ENCODE measurements around the gene RNF224. TPM values are rescaled to one million over a fixed set of nuclear protein-coding genes. Genes with fewer than 3 reads are reported as not detected.

Gene RNF224
- total and polyA plus RNA-seq, 5 donors from 2014 or later, result not detected

DNA sequence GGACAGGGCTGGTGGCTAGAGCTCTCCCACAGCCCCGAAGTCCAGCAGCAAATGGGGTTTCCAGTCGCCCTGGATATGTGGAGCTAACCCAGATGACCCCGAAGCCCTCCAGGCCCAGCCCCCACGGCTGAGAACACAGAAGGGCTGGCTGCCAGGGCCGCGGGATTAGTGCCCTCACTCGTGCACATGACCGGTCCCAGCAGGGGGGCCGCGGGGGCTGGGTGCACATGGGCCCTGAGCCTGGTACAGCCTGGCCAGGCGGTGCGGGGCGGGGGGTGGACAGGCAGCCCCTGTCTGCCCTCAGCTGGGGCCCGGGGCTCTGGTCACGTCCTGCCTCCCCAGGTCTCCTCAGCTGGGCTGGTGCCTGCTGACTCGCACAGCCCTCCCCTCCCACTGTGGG is 32.9 kb upstream of the RNF224 start:
- Histone ChIP-seq H3K36me3 (ENCODE audit: control insufficient read depth, insufficient read depth, low read length) (peaks cover 4% of the 10 kb centered on the region), H3K4me3 (ENCODE audit: low read depth, low read length) (no peak overlapping the region), H3K9me3 (ENCODE audit: control insufficient read depth in 2 of 2, low read length in 2 of 2) (no peaks in the 10 kb centered on the region), H3K4me1 (ENCODE audit: control insufficient read depth, insufficient read depth, low read length, poor library complexity, severe bottlenecking) (peaks cover 13% of the 10 kb centered on the region), H3K27me3 (ENCODE audit: control insufficient read depth, insufficient read depth, low read length) (no peaks in the 10 kb centered on the region), H3K27ac (ENCODE audit: insufficient read depth, low read length, poor library complexity, severe bottlenecking) (no peak overlapping the region)
- Mint-ChIP-seq H3K9me3 (no peaks in the 10 kb centered on the region), H3K27me3 (no peaks in the 10 kb centered on the region), H3K27ac (no peak overlapping the region), H3K36me3 (no peaks in the 10 kb centered on the region), H3K4me1 (peaks cover 0 to 14% (median 0%) of the 10 kb centered on the region in 4 donors), H3K4me3 (no peak overlapping the region)
- ATAC-seq (ENCODE audit: low read depth in 2 of 2) (no peak), DNase-seq (no peak)

DNA sequence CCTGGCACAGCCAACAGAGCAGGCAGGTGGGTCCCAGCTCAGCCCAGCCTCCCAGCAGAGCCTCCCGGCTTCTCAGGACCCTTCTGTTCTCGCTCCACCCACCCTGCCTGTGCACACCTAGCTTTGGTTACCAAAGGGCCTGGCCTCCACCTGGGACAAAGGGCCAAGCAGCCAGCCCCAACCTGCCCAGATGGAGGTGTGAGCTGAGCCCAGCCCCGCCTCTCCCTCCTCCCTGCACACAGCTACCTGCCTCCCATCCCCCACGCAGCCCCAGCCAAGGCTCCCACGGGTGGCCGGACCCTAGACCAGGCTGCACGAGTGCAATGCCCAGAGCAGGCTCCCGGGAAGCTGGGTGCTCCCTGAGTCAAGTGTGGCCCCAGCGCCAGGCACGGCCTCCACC is 32.4 kb upstream of the RNF224 start:
- Mint-ChIP-seq H3K27ac (no peak overlapping the region), H3K27me3 (no peaks in the 10 kb centered on the region), H3K4me3 (no peak overlapping the region), H3K9me3 (no peaks in the 10 kb centered on the region), H3K4me1 (peaks cover 0 to 13% (median 0%) of the 10 kb centered on the region in 4 donors), H3K36me3 (no peaks in the 10 kb centered on the region)
- ATAC-seq (ENCODE audit: low read depth in 2 of 2) (no peak), DNase-seq (no peak)
- no peak overlapping the region for H3K4me3 ChIP-seq (ENCODE audit: low read depth, low read length)
- H3K36me3 ChIP-seq (ENCODE audit: control insufficient read depth, insufficient read depth, low read length), result peaks cover 4% of the 10 kb centered on the region
- H3K9me3 ChIP-seq (ENCODE audit: control insufficient read depth in 2 of 2, low read length in 2 of 2), result no peaks in the 10 kb centered on the region
- no peaks in the 10 kb centered on the region for H3K27me3 ChIP-seq (ENCODE audit: control insufficient read depth, insufficient read depth, low read length)
- peaks cover 12% of the 10 kb centered on the region for H3K4me1 ChIP-seq (ENCODE audit: control insufficient read depth, insufficient read depth, low read length, poor library complexity, severe bottlenecking)
- no peak overlapping the region for H3K27ac ChIP-seq (ENCODE audit: insufficient read depth, low read length, poor library complexity, severe bottlenecking)

DNA sequence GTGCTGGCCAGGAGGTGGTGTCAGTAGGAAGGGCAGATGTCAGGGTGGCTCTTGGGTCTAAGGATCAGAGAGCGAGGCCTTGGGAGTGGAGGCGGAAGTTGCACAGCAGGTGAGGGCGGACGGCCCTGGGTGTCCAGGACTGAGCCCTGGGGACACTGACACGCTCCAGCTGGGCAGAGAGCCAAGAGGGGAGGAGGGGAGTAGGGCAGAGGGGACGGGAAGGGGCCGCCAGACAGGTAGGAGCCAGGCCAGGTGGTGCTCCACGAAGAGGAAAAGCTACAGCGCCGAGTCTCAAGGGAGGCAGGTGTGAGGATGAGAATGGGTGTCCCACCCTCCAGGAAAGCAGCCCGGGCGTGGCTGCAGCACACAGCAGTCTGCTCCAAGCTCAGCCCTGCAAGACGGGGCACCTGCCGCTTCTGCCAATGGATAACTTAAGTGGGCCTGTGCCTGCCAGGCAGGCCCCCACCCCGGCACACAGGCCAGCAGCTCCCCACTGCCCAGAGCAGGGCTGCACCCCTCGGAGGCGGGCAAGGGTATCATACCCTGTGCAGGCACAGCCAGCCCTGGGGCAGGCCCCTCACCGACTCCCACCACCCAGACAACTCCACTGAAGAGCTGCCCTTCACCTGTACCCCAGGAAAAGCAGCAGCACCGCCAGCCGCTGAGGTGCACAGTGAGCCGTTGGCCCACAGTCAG is 31.6 kb upstream of the RNF224 start:
- Mint-ChIP-seq H3K4me3 (peak overlapping the region in 1 of 4 donors; percentile 25), H3K27ac (no peak overlapping the region), H3K27me3 (no peaks in the 10 kb centered on the region), H3K9me3 (no peaks in the 10 kb centered on the region), H3K36me3 (no peaks in the 10 kb centered on the region), H3K4me1 (peaks cover 0 to 10% (median under 1%) of the 10 kb centered on the region in 4 donors)
- no peaks in the 10 kb centered on the region for H3K36me3 ChIP-seq (ENCODE audit: control insufficient read depth, insufficient read depth, low read length)
- DNase-seq (no peak), ATAC-seq (ENCODE audit: low read depth in 2 of 2) (no peak)
- H3K9me3 ChIP-seq (ENCODE audit: control insufficient read depth in 2 of 2, low read length in 2 of 2), result no peaks in the 10 kb centered on the region
- H3K27me3 ChIP-seq (ENCODE audit: control insufficient read depth, insufficient read depth, low read length), result no peaks in the 10 kb centered on the region
- peaks cover 8% of the 10 kb centered on the region for H3K4me1 ChIP-seq (ENCODE audit: control insufficient read depth, insufficient read depth, low read length, poor library complexity, severe bottlenecking)
- H3K4me3 ChIP-seq (ENCODE audit: low read depth, low read length), result no peak overlapping the region
- H3K27ac ChIP-seq (ENCODE audit: insufficient read depth, low read length, poor library complexity, severe bottlenecking), result no peak overlapping the region

DNA sequence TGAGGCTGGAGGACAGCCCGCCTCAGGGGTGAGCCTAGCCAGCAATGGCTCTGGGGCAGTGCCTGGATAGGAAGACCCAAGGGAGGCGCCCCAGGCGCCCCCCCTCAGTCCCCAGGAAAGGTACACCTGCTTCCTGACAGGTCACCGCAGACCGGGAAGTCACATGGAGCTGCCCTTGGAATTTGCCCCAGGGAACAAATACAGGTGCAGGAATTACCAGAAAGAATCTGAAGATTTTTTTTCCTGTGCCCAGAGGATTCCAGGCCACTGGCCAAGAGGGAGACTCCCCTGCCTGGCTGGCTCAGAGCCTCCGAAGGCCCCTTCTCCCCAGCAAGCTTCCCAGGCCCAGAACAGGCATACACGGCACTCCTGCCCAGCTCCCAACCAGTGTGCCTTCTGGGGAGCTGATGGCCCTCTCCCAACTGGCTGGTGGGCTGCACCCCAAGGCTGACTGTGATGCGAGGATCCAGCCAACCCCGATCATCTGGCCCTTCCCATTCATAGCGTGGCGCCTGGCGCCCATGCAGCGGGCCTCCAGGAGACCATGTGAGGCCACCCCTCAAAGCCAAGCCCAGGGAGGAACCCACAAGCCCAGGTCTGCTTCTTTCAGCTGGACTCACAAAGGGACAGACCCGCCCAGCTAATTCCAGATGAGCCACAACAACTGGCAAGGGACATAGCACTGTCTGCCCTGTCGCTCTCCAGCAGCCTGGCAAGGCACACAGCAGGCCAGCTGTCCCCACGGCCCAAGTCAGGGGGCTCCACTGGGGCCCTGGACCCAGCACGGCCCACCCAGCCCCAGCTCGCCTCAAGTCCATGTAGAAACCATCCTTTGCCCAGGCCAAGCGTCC is 29.0 kb upstream of the RNF224 start:
- peak overlapping the region; percentile 29 to 71 (median 58) for H3K4me3 Mint-ChIP-seq
- H3K9me3 ChIP-seq (ENCODE audit: control insufficient read depth in 2 of 2, low read length in 2 of 2), result no peaks in the 10 kb centered on the region
- no peaks in the 10 kb centered on the region for H3K9me3 Mint-ChIP-seq
- no peaks in the 10 kb centered on the region for H3K27me3 ChIP-seq (ENCODE audit: control insufficient read depth, insufficient read depth, low read length)
- H3K4me1 ChIP-seq (ENCODE audit: control insufficient read depth, insufficient read depth, low read length, poor library complexity, severe bottlenecking), result peaks cover 15% of the 10 kb centered on the region
- H3K27me3 Mint-ChIP-seq, result no peaks in the 10 kb centered on the region
- H3K36me3 Mint-ChIP-seq, result no peaks in the 10 kb centered on the region
- no peak overlapping the region for H3K27ac Mint-ChIP-seq
- H3K4me1 Mint-ChIP-seq, result peaks cover 0 to 25% (median 7%) of the 10 kb centered on the region in 4 donors
- no peaks in the 10 kb centered on the region for H3K36me3 ChIP-seq (ENCODE audit: control insufficient read depth, insufficient read depth, low read length)
- H3K4me3 ChIP-seq (ENCODE audit: low read depth, low read length), result no peak overlapping the region
- H3K27ac ChIP-seq (ENCODE audit: insufficient read depth, low read length, poor library complexity, severe bottlenecking), result no peak overlapping the region
- DNase-seq (no peak), ATAC-seq (ENCODE audit: low read depth in 2 of 2) (no peak)

DNA sequence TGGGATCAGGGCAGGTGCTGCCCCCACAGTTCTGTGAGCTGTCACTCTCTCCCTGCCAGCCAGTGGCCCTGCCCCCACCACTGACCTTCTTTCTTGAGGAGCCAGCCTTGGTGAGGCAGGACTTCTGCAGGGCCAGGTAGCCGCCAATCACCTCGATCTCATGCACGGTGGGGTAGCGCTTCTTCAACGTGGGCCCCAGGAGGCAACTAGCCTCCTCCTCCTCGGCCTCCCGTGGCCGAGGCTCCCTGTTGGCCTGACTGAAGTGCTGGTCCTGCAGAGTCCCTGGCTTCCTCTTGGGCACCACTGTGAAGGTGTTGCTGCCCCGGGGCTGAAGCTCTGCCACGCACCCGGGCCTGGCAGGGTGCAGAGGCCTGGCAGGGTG is 28.4 kb upstream of the RNF224 start:
- DNase-seq (no peak), ATAC-seq (ENCODE audit: low read depth in 2 of 2) (no peak)
- Mint-ChIP-seq H3K27me3 (no peaks in the 10 kb centered on the region), H3K36me3 (no peaks in the 10 kb centered on the region), H3K4me3 (peak overlapping the region; percentile 29 to 71 (median 58)), H3K27ac (no peak overlapping the region), H3K4me1 (peaks cover 0 to 30% (median 7%) of the 10 kb centered on the region in 4 donors), H3K9me3 (no peaks in the 10 kb centered on the region)
- no peak overlapping the region for H3K4me3 ChIP-seq (ENCODE audit: low read depth, low read length)
- H3K27me3 ChIP-seq (ENCODE audit: control insufficient read depth, insufficient read depth, low read length), result no peaks in the 10 kb centered on the region
- no peak overlapping the region for H3K27ac ChIP-seq (ENCODE audit: insufficient read depth, low read length, poor library complexity, severe bottlenecking)
- no peaks in the 10 kb centered on the region for H3K9me3 ChIP-seq (ENCODE audit: control insufficient read depth in 2 of 2, low read length in 2 of 2)
- H3K4me1 ChIP-seq (ENCODE audit: control insufficient read depth, insufficient read depth, low read length, poor library complexity, severe bottlenecking), result peaks cover 20% of the 10 kb centered on the region
- no peaks in the 10 kb centered on the region for H3K36me3 ChIP-seq (ENCODE audit: control insufficient read depth, insufficient read depth, low read length)

DNA sequence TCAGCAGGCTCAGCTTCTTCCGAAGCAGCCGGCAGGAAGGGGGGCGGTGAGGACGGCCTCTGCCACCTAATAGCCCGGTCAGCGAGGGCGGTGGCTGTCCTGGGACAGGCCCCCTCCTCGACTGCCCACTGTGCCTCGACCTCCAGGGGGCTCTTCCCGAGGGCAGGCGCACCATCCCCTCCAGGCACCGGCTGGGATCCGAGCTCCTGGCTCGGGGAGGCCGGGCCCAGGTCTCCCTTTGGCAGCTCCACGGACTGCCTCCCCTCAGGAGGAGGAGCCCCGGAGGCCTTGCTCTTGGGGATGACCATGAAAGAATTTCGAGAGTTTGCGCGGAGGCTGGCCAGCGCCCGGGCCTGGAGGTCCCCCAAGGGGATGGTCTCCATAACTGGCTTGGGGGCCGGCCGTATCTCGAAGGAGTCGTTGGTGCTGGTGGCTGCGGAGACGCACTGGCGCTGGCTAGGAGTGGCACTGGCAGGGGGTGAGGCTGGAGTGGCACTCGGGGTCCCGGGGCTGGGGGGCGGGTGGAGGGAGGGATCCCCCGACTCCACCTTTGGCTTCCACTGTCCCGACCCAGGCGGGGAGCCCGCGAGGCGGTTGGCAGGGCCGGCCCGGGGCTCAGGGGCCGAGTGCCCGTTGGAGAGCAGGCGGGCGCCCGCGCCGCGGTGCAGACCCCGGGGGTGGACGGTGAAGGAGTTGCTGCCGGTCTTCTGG is 27.7 kb upstream of the RNF224 start:
- no peaks in the 10 kb centered on the region for H3K36me3 Mint-ChIP-seq
- Histone ChIP-seq H3K36me3 (ENCODE audit: control insufficient read depth, insufficient read depth, low read length) (no peaks in the 10 kb centered on the region), H3K4me3 (ENCODE audit: low read depth, low read length) (no peak overlapping the region), H3K27me3 (ENCODE audit: control insufficient read depth, insufficient read depth, low read length) (no peaks in the 10 kb centered on the region), H3K9me3 (ENCODE audit: control insufficient read depth in 2 of 2, low read length in 2 of 2) (no peaks in the 10 kb centered on the region), H3K27ac (ENCODE audit: insufficient read depth, low read length, poor library complexity, severe bottlenecking) (no peak overlapping the region), H3K4me1 (ENCODE audit: control insufficient read depth, insufficient read depth, low read length, poor library complexity, severe bottlenecking) (peaks cover 27% of the 10 kb centered on the region)
- DNase-seq (no peak), ATAC-seq (ENCODE audit: low read depth in 2 of 2) (no peak)
- H3K4me3 Mint-ChIP-seq, result peak overlapping the region in 3 of 4 donors; percentile 32 to 85 (median 81)
- H3K27ac Mint-ChIP-seq, result no peak overlapping the region
- H3K9me3 Mint-ChIP-seq, result no peaks in the 10 kb centered on the region
- peaks cover 0 to 37% (median 12%) of the 10 kb centered on the region in 4 donors for H3K4me1 Mint-ChIP-seq
- H3K27me3 Mint-ChIP-seq, result no peaks in the 10 kb centered on the region

DNA sequence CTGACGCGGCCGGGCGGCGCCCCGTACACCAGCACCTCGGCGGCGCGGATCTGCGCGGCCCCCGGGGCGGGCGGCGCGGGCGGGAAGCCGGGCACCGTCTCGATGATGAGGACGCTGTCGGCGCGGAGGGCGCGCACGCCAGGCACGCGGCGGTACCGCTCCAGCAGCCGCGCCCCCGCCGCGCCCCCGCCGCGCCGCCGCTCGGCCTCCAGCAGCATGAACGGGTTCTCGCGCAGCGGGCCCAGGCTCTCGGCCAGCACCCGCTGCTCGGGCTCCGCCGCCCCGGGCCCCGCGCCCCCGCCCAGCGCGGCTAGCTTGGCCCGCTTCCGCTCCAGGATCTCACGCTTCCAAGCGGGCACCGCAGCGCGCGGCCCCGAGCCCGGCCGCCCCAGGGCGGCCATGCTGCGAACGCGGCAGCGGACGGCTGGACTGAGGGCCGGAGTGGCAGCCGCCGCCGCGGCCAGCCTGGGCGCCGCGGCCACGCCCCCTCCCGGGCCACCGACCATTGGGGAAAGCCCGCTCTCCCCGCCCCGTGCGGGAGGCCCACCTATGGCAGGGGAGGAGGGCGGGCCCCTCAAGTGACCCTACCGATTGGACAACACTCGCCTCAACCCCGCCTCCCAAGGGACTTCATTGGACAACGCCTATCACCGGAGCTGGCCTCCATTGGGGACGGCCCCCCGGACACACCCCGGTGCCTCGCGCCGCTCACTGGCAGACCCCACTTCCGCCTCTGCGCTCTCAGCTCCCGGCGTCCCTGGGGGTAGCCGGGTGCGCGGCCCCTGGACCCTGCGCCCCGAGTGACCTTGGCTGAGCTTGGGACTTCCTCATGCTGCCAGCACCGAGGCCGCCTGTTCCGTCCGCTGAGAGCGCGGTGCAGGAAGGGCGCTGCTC is 26.7 kb upstream of the RNF224 start, which contains the start of gene TPRN:
Gene TPRN, minus strand, starts transcription at position 431 of the 894 bp plus-strand sequence. Its CDS starts 30 bp downstream, at position 401.
- H3K4me1 Mint-ChIP-seq, result peaks cover 0 to 41% (median 14%) of the 10 kb centered on the region in 4 donors
- no peaks in the 10 kb centered on the region for H3K36me3 Mint-ChIP-seq
- peak; percentile 98 to 99 (median 98) for DNase-seq
- Histone ChIP-seq H3K27ac (ENCODE audit: insufficient read depth, low read length, poor library complexity, severe bottlenecking) (peak within 1 kb of the TSS; percentile 84), H3K4me3 (ENCODE audit: low read depth, low read length) (peak within 1 kb of the TSS; percentile 44), H3K36me3 (ENCODE audit: control insufficient read depth, insufficient read depth, low read length) (no peaks in the 10 kb centered on the region), H3K9me3 (ENCODE audit: control insufficient read depth in 2 of 2, low read length in 2 of 2) (no peaks in the 10 kb centered on the region), H3K27me3 (ENCODE audit: control insufficient read depth, insufficient read depth, low read length) (no peaks in the 10 kb centered on the region), H3K4me1 (ENCODE audit: control insufficient read depth, insufficient read depth, low read length, poor library complexity, severe bottlenecking) (peaks cover 33% of the 10 kb centered on the region)
- peak within 1 kb of the TSS; percentile 85 to 95 (median 90) for H3K4me3 Mint-ChIP-seq
- no peaks in the 10 kb centered on the region for H3K27me3 Mint-ChIP-seq
- H3K27ac Mint-ChIP-seq, result peak within 1 kb of the TSS in 2 of 3 donors; percentile 56 to 88
- peak; percentile 96 to 97 for ATAC-seq (ENCODE audit: low read depth in 2 of 2)
- no peaks in the 10 kb centered on the region for H3K9me3 Mint-ChIP-seq

Data from CD4-positive, CD25-positive, alpha-beta regulatory T cell (primary cell).